ENCODE measurements around the gene AGBL2.
"Not testable (repeated sequence)": the region's sequence is repeated elsewhere in the genome, so short reads cannot be mapped to it uniquely, and the experiment has no call there.

The AGBL2 gene

DNA sequence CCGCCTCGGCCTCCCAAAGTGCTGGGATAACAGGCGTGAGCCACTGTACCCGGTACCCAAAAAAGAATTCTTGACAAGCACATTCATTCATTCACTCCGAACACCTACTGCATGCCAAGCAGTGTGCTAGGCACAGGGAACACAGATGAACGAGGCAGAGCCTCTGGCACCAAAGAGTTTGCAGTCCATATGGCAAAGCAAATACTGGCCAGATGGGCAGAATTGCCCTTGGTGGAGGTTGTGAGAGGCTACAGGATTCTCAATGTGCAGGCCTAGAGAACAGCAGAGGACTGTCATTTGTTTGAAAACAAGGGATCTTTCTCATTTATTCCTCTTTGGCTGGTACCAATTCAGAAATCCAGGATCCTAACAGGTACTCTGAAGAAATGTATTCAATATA, 45.3 kb downstream of the AGBL2 start:
- Histone ChIP-seq H3K27ac (no peak overlapping the region), H3K4me1 (no peaks in the 10 kb centered on the region), H3K4me3 (no peak overlapping the region), H3K9me3 (no peaks in the 10 kb centered on the region), H3K36me3 (no peaks in the 10 kb centered on the region), H3K27me3 (no peaks in the 10 kb centered on the region)
- no peak for DNase-seq
- no peak for TF ChIP-seq CTCF (IDR thresholded peaks at IDR 0.05)
- intact Hi-C loops (cut with DNase I; ENCODE audit: low total_unique reads): no loop called here

DNA sequence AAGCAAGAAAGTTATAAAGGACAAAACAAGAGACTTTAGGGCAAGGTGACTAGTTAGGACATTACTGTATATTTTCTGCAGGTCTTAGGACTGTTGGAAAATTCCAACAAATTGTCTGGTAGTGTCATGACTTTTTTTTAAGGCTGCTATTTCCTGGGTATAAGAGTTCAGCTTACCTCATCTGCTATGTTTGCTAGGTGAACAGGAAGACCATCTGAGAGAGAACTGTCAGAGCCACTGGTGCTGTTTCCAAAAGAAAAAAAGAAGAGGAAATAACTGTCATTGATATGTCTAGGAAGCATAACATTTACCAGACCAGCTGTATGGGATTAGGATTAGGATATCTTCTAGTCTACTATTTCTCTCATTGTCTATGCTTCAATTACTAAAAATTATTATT, 46.5 kb downstream of the AGBL2 start:
- no peak for TF ChIP-seq CTCF (IDR thresholded peaks at IDR 0.05)
- DNase-seq: no peak
- no peaks in the 10 kb centered on the region for H3K9me3 ChIP-seq
- H3K4me3 ChIP-seq: no peak overlapping the region
- intact Hi-C loops (cut with DNase I; ENCODE audit: low total_unique reads): no loop called here
- no peaks in the 10 kb centered on the region for H3K36me3 ChIP-seq
- peaks cover 0 to 3% of the 10 kb centered on the region in 2 donors for H3K27me3 ChIP-seq
- no peaks in the 10 kb centered on the region for H3K4me1 ChIP-seq
- no peak overlapping the region for H3K27ac ChIP-seq

DNA sequence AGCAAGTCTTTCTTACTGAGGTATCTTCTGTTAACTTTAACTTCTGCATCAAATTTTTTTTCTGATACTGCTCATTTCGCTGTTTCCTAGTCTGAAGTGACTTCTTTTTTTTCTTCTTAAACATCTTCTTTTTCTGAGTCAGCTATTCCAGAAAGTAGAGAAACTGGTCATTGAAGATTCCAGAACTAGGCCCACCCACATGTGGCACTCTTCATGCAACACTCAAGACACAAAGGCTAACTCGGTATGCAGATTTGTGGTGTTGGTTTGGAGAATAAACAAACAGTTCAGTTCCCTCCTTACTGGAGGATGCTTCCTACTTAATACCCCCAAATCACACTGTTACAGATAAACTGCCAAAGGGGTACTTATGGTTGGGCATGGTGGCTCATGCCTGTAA, 47.6 kb downstream of the AGBL2 start:
- Histone ChIP-seq H3K36me3 (no peaks in the 10 kb centered on the region), H3K27ac (no peak overlapping the region), H3K4me3 (no peak overlapping the region), H3K9me3 (no peaks in the 10 kb centered on the region), H3K27me3 (peaks cover 0 to 3% of the 10 kb centered on the region in 2 donors), H3K4me1 (no peaks in the 10 kb centered on the region)
- no peak for DNase-seq
- intact Hi-C loops (cut with DNase I; ENCODE audit: low total_unique reads): no loop called here
- no peak for TF ChIP-seq CTCF (IDR thresholded peaks at IDR 0.05)

DNA sequence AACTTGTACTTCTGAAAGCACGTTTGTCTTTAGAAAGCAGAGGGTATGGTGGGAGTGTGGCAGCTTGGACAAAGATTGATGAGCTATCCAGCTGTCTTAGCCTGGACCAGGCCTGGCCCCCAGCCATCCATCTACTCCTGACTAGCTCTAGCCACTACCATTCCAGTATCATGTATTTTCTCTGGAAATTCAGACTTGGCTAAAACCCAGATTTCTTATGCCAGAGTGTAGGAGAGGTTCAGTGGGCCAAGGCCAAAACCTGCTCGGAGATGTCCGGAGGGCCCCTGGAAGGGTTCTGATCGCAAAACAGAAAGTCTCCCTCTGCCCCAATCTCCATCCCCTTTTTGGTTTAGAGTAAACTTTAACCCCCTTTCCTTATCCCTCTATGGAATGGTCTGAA, 48.0 kb downstream of the AGBL2 start:
- intact Hi-C loops (cut with DNase I; ENCODE audit: low total_unique reads): no loop called here
- DNase-seq: no peak
- no peak overlapping the region for H3K27ac ChIP-seq

DNA sequence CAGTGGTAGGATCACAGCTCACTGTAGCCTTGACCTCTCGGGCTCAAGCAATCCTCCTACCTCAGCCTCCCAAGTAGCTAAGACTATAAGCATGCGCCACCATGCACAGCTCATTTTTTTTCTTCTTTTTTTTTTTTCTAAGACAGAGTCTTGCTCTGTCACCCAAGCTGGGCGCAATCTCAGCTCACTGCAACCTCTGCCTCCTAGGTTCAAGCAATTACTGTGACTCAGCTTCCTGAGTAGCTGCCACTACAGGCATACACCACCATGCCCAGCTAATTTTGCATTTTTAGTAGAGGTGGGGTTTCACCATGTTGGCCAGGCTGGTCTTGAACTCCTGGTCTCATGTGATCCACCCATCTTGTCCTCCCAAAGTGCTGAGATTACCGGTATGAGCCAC, 50.2 kb downstream of the AGBL2 start:
- H3K27me3 ChIP-seq; intact Hi-C loops (cut with DNase I; ENCODE audit: low total_unique reads); H3K4me3 ChIP-seq; H3K4me1 ChIP-seq; H3K36me3 ChIP-seq; DNase-seq; H3K27ac ChIP-seq; H3K9me3 ChIP-seq: not testable (repeated sequence)

More for the DNA sequence above, 48.0 kb downstream of the AGBL2 start:
- Histone ChIP-seq H3K4me1 (no peaks in the 10 kb centered on the region), H3K27me3 (peaks cover 0 to 3% of the 10 kb centered on the region in 2 donors), H3K36me3 (no peaks in the 10 kb centered on the region), H3K4me3 (no peak overlapping the region), H3K9me3 (no peaks in the 10 kb centered on the region)
- no peak for TF ChIP-seq CTCF (IDR thresholded peaks at IDR 0.05)

DNA sequence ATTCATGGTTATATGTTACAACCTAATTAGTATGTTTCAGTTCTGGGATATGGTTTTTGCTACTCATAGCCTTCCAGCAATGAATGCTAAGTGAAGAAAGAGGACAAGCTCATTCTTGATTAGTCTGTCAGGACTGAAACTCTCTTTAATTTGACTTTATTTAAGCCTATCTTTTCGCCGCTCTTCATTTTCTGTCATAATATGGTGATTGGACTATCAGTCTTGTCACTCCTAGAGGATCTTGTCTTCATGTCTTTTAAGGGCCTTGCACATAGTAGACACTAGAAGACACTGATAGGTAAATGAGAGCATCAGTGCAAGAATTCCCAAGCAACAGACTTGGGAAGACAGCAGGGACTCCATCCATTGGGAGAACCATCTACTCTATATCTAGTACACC, 53.9 kb downstream of the AGBL2 start:
- Histone ChIP-seq H3K4me1 (no peaks in the 10 kb centered on the region), H3K9me3 (no peaks in the 10 kb centered on the region), H3K27ac (no peak overlapping the region), H3K36me3 (no peaks in the 10 kb centered on the region), H3K27me3 (peaks cover 0 to 3% of the 10 kb centered on the region in 2 donors), H3K4me3 (no peak overlapping the region)
- no peak for DNase-seq
- intact Hi-C loops (cut with DNase I; ENCODE audit: low total_unique reads): no loop called here
- TF ChIP-seq CTCF (IDR thresholded peaks at IDR 0.05): no peak
